EL (cell line): Measurements from ENCODE around the gene WDR74.

Source experiments
- DNase-seq: peaks from one replicate; pipeline ENCODE4 v3.0.0-alpha.2; 2016

WDR74 gene

DNA sequence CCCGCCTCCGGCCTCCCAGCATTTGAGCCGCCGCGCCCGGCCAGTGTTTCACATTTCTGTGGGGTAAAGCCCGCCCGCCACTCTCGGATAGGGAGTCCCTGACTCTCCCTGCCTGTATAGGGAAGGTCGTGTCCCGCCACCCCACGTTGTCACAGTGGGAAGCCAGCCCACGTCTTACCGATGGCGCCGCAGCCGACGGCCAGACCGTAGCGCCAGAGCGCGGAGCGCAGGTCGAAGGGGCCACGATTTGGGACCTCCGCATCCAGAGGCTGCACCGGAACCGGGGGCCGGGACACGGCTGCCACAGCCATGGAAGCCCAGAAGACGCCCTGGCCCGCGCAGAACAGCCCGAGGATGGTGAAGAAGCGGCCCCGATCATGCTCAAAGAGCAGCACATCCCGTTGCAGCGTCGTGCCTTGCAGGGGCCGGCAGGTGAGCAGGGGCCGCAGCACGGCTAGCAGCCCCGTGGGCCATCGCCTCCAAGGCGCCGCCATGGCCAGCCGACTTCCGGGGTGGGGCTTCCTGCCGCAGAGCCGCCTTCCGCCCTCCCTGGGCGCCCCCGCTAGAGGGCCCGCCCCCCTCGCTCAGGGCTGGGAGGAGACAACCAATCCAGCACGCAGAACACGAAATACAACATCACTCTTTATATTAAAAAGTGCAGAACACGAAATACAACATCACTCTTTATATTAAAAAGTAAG is 47.7 kb downstream of the WDR74 start, which contains the start of gene TMEM223:
Gene TMEM223 (minus strand): TSS at position 506 of the 701 bp plus-strand sequence. CDS start 12 bp downstream, at position 494.
- peak; percentile 84 for DNase-seq

DNA sequence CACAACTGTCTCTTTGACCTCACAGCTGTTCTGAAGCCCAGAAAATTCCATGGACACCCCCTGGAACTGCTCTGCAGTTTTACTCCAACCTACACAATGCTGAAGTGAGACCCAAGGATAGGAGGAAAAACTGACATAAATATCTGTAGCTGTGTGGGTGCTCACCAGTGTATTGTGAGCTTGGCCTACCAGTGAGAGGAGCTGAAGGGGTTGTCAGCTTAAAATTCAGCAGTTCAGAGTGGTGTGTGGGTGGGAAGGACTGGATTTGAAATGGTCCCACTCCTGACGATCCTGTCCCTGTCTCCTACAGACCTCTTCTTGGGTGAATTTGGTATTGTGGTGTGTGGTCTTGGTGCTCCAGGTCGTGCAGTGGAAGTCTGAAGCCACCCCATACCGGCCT is 49.8 kb downstream of the WDR74 start:
- DNase-seq, result no peak

DNA sequence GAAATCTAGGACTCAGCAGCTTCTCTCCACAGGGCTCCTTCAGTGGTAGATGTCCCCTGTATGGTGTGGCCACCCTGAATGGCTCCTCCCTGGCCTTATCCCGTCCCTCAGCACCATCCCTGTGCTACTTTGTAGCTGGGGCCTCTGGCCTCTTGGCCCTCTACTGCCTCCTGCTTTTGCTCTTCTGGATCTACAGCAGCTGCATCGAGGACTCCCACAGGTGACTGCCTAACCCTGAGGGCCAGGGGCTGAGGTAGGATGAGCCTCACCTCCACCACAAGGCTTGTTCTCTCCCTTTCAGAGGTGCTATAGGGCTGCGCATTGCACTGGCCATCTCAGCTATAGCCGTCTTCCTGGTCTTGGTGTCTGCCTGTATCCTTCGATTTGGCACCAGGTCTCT is 50.4 kb downstream of the WDR74 start:
- no peak for DNase-seq

DNA sequence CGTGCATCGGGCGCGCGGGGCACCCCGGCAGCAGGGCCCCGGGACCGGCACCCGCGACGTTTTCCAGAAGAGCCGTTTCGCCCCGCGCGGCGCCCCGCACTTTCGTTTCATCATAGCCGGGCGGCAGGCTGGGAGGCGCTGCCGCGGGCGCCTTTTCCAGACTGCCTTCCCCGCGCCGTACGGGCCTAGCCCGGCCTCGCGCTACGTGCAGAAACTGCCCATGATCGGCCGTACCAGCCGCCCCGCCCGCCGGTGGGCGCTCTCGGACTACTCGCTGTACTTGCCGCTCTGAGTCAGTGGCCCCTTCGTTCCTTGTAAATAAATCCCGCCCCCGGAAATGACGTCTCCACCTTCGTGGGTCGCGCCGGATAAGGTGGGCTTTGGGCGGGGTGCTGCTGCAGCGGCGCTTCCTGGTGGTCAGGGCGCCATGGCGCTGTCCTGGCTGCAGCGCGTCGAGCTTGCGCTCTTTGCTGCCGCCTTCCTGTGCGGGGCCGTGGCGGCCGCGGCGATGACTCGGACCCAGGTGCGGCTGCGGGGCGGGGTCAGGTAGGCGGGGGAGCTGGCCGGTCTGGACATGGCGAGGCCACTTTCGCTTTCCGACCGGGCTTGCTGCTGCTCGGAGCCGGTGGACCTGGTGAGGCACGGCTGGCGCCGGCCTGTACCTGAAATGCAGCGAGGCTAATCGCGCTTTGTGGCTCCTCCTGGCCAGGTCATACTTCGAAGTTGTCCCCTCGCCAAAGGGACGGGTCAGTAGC is 52.2 kb downstream of the WDR74 start, which contains the start of gene TMEM179B:
Gene TMEM179B (plus strand): TSS at position 398 of the 755 bp plus-strand sequence. CDS start 30 bp downstream, at position 428.
- peak; percentile 99 for DNase-seq

DNA sequence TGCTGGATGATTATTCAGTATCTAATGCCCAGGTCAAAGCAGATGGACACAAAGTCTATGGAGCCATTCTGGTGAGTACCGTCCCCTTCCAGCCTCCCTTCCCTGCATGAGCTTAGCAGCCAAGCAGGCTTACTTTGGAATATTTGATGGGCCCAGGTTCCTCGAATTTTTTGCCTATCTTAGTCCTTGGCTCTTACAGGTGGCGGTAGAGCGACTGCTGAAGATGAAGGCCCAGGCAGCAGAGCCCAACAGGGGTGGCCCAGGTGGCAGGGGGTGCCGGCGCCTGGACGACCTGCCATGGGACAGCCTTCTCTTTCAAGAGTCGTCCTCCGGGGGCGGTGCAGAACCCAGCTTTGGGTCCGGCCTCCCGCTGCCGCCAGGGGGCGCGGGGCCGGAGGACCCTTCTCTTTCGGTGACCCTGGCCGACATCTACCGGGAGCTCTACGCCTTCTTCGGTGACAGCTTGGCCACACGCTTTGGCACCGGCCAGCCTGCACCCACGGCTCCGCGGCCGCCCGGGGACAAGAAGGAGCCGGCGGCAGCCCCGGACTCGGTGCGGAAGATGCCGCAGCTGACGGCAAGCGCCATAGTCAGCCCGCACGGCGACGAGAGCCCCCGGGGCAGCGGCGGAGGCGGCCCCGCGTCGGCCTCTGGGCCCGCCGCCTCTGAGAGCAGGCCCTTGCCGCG is 52.9 kb downstream of the WDR74 start:
- DNase-seq, result peak; percentile 83
